DND-41 (cell line): ENCODE measurements around the gene CDKN2B-AS1.

Source experiments
- ATAC-seq: fragments of 200-7000 bp; cut with Tn5 transposase; 3 replicates; pipeline ENCODE4 v1.9.1; 2021; ENCODE audit warnings: low read depth; ENCODE audit not compliant: insufficient read depth
- DNase-seq: peaks from one replicate; pipeline ENCODE4 v3.0.0-alpha.2; 2020
- H2AFZ ChIP-seq: 2 replicates; pipeline ENCODE4 v1.6.0; 2012; ENCODE audit warnings: low read depth, low read length
- H3K27ac ChIP-seq: 2 replicates; pipeline ENCODE4 v1.5.1; 2012; ENCODE audit warnings: low read length, inconsistent platforms
- H3K27me3 ChIP-seq: fragments of 200-600 bp; sonication (generic); 2 replicates; pipeline ENCODE4 v1.6.0; 2012; ENCODE audit warnings: low read length, mild to moderate bottlenecking, inconsistent platforms; ENCODE audit not compliant: insufficient read depth, poor library complexity
- H3K36me3 ChIP-seq: 2 replicates; pipeline ENCODE4 v1.5.1; 2012; ENCODE audit warnings: low read length, inconsistent platforms; ENCODE audit not compliant: insufficient read depth
- H3K4me1 ChIP-seq: 2 replicates; pipeline ENCODE4 v1.5.1; 2012; ENCODE audit warnings: mild to moderate bottlenecking, low read length; ENCODE audit not compliant: insufficient read depth
- H3K4me2 ChIP-seq: 2 replicates; pipeline ENCODE4 v1.6.0; 2012; ENCODE audit warnings: mild to moderate bottlenecking, moderate library complexity, low read length, inconsistent platforms; ENCODE audit not compliant: insufficient read depth
- H3K4me3 ChIP-seq, 2 experiments: fragments of 200-600 bp in 1 of 2; shearing (Covaris generic) in 1 of 2; 2 replicates each; pipeline ENCODE4 v1.5.1; 2012 to 2016; ENCODE audit warnings: inconsistent platforms in 2 of 2, low read length in 2 of 2, mild to moderate bottlenecking in 2 of 2, low read depth in 1 of 2, moderate library complexity in 1 of 2
- H3K79me2 ChIP-seq: 2 replicates; pipeline ENCODE4 v1.6.0; 2012; ENCODE audit warnings: low read length, inconsistent platforms; ENCODE audit not compliant: insufficient read depth
- H3K9ac ChIP-seq: 2 replicates; pipeline ENCODE4 v1.6.0; 2012; ENCODE audit warnings: low read depth, mild to moderate bottlenecking, inconsistent platforms, low read length, moderate library complexity
- H3K9me3 ChIP-seq: 2 replicates; pipeline ENCODE4 v1.5.1; 2012; ENCODE audit warnings: low read length, moderate library complexity, mild to moderate bottlenecking, inconsistent platforms; ENCODE audit not compliant: insufficient read depth, severe bottlenecking
- H4K20me1 ChIP-seq: 2 replicates; pipeline ENCODE4 v1.6.0; 2012; ENCODE audit warnings: low read length; ENCODE audit not compliant: insufficient read depth
- CTCF ChIP-seq: IDR thresholded peaks from 2 replicates; pipeline ENCODE4 v1.5.1; 2012; ENCODE audit warnings: borderline replicate concordance, low read length, moderate library complexity, mild to moderate bottlenecking; ENCODE audit not compliant: poor library complexity, severe bottlenecking; ENCODE audit errors: extremely low read depth
- EZH2 ChIP-seq: IDR thresholded peaks from 3 replicates; pipeline ENCODE4 v1.6.1; 2012; ENCODE audit warnings: borderline replicate concordance, low read depth, mild to moderate bottlenecking, moderate library complexity, low read length, inconsistent platforms; ENCODE audit not compliant: severe bottlenecking

Gene CDKN2B-AS1

GRCh38 chr9:22067196-22067595, 72.6 kb downstream of the CDKN2B-AS1 start:
- Histone ChIP-seq H3K79me2 (no peaks in the 10 kb centered on the region), H3K4me1 (no peaks in the 10 kb centered on the region), H2AFZ (no peak overlapping the region), H3K4me3 (no peak overlapping the region), H3K27me3 (no peaks in the 10 kb centered on the region), H3K27ac (no peak overlapping the region), H3K9ac (no peak overlapping the region), H4K20me1 (no peaks in the 10 kb centered on the region), H3K4me2 (no peak overlapping the region), H3K36me3 (peaks cover 39% of the 10 kb centered on the region), H3K9me3 (no peaks in the 10 kb centered on the region)
- TF ChIP-seq EZH2 (no peak), CTCF (no peak)
- ATAC-seq (no peak), DNase-seq (no peak)

GRCh38 chr9:22068369-22068768, 73.8 kb downstream of the CDKN2B-AS1 start:
- TF ChIP-seq EZH2 (no peak), CTCF (no peak)
- Histone ChIP-seq H3K4me1 (no peaks in the 10 kb centered on the region), H3K27ac (no peak overlapping the region), H2AFZ (no peak overlapping the region), H3K4me2 (no peak overlapping the region), H3K4me3 (no peak overlapping the region), H4K20me1 (no peaks in the 10 kb centered on the region), H3K9ac (no peak overlapping the region), H3K36me3 (peaks cover 37% of the 10 kb centered on the region), H3K9me3 (no peaks in the 10 kb centered on the region), H3K79me2 (no peaks in the 10 kb centered on the region), H3K27me3 (no peaks in the 10 kb centered on the region)
- ATAC-seq, result no peak
- no peak for DNase-seq

GRCh38 chr9:22073349-22073748, 78.8 kb downstream of the CDKN2B-AS1 start:
- DNase-seq (peak; percentile 10), ATAC-seq (peak; percentile 83)
- H3K27ac ChIP-seq, result no peak overlapping the region
- no peaks in the 10 kb centered on the region for H3K9me3 ChIP-seq
- no peaks in the 10 kb centered on the region for H4K20me1 ChIP-seq
- H3K27me3 ChIP-seq, result no peaks in the 10 kb centered on the region
- peaks cover 8% of the 10 kb centered on the region; the same call in 1 of the 2 replicates for H3K36me3 ChIP-seq
- no peak overlapping the region for H3K4me3 ChIP-seq
- TF ChIP-seq EZH2 (no peak), CTCF (no peak)
- H3K4me1 ChIP-seq, result no peaks in the 10 kb centered on the region
- H3K9ac ChIP-seq, result no peak overlapping the region
- H3K79me2 ChIP-seq, result no peaks in the 10 kb centered on the region
- H3K4me2 ChIP-seq, result no peak overlapping the region
- no peak overlapping the region for H2AFZ ChIP-seq

- H3K4me1 ChIP-seq, result peaks cover 5% of the 10 kb centered on the region; the same call in 1 of the 2 replicates
These were observed 83.5 kb downstream of the CDKN2B-AS1 start for GRCh38 chr9:22078081-22078480.

More at GRCh38 chr9:22078081-22078480, 83.5 kb downstream of the CDKN2B-AS1 start:
- Histone ChIP-seq H3K9me3 (no peaks in the 10 kb centered on the region), H4K20me1 (no peaks in the 10 kb centered on the region), H3K4me2 (no peak overlapping the region), H3K27me3 (no peaks in the 10 kb centered on the region), H3K79me2 (no peaks in the 10 kb centered on the region), H2AFZ (no peak overlapping the region), H3K27ac (no peak overlapping the region), H3K9ac (no peak overlapping the region), H3K36me3 (peaks cover 25% of the 10 kb centered on the region), H3K4me3 (no peak overlapping the region)
- TF ChIP-seq CTCF (no peak), EZH2 (no peak)
- no peak for DNase-seq
- no peak for ATAC-seq
